CD14-positive monocyte (primary cell): ENCODE data around the gene KIF3B. TPM values are rescaled to one million over a fixed set of nuclear protein-coding genes. Genes with fewer than 3 reads are reported as not detected.
"Not testable (repeated sequence)": the region's sequence is repeated elsewhere in the genome, so short reads cannot be mapped to it uniquely, and the experiment has no call there.

ENCODE experiments used
- DNase-seq, 3 donors: peaks; one replicate each; pipeline ENCODE4 v3.0.0-alpha.2; 2011 to 2022
- H2AFZ ChIP-seq: 2 replicates; pipeline ENCODE4 v1.6.0; 2012; ENCODE audit warnings: mild to moderate bottlenecking, low read depth, low read length, inconsistent platforms; ENCODE audit not compliant: insufficient read depth, poor library complexity, severe bottlenecking
- H3K27ac ChIP-seq, 2 donors: 1 replicate in 1 of 2; 2 replicates in 1 of 2; pipeline ENCODE4 v1.5.1; 2012 to 2013; ENCODE audit warnings: low read length in 2 of 2, control low read depth in 1 of 2, inconsistent platforms in 1 of 2, low read depth in 1 of 2, mild to moderate bottlenecking in 1 of 2
- H3K27me3 ChIP-seq, 2 donors: one replicate each; pipeline versions ENCODE4 v1.6.0 to v1.6.1; 2011 to 2013; ENCODE audit warnings: low read length in 2 of 2; ENCODE audit not compliant: control insufficient read depth in 2 of 2, insufficient read depth in 2 of 2
- H3K36me3 ChIP-seq, 2 donors: replicated peaks in 1 of 2; 1 replicate in 1 of 2; 2 replicates in 1 of 2; pipeline versions ENCODE4 v1.5.1 to v1.6.1; 2012 to 2013; ENCODE audit warnings: low read length in 2 of 2, control low read depth in 1 of 2, inconsistent platforms in 1 of 2, mild to moderate bottlenecking in 1 of 2; ENCODE audit not compliant: insufficient read depth in 2 of 2, control insufficient read depth in 1 of 2
- H3K4me1 ChIP-seq, 2 donors: 1 replicate in 1 of 2; 2 replicates in 1 of 2; pipeline versions ENCODE4 v1.5.1 to v1.6.1; 2012 to 2013; ENCODE audit warnings: low read length in 2 of 2, control low read depth in 1 of 2, inconsistent platforms in 1 of 2, mild to moderate bottlenecking in 1 of 2, moderate library complexity in 1 of 2; ENCODE audit not compliant: insufficient read depth in 2 of 2, control insufficient read depth in 1 of 2
- H3K4me2 ChIP-seq: replicated peaks from 2 replicates; pipeline ENCODE3; 2012; ENCODE audit warnings: low read length, moderate library complexity, mild to moderate bottlenecking; ENCODE audit not compliant: poor library complexity, severe bottlenecking; ENCODE audit errors: extremely low read depth
- H3K4me3 ChIP-seq, 3 experiments: fragments of 200-600 bp in 1 of 3; sonication (generic) in 1 of 3; replicated peaks in 1 of 3; 1 replicate in 2 of 3; 2 replicates in 1 of 3; pipeline ENCODE4 v1.5.1; 2011 to 2013; ENCODE audit warnings: low read length in 3 of 3, mild to moderate bottlenecking in 3 of 3, control low read depth in 2 of 3, low read depth in 2 of 3, inconsistent platforms in 1 of 3, moderate library complexity in 1 of 3
- H3K79me2 ChIP-seq: 2 replicates; pipeline ENCODE4 v1.6.0; 2012; ENCODE audit warnings: mild to moderate bottlenecking, control low read depth, inconsistent platforms, low read length, moderate library complexity; ENCODE audit not compliant: insufficient read depth
- H3K9ac ChIP-seq: 2 replicates; pipeline ENCODE4 v1.6.0; 2017; ENCODE audit warnings: low read length, mild to moderate bottlenecking; ENCODE audit not compliant: insufficient read depth, poor library complexity, severe bottlenecking
- H3K9me3 ChIP-seq, 2 donors: replicated peaks in 1 of 2; 1 replicate in 1 of 2; 2 replicates in 1 of 2; pipeline versions ENCODE4 v1.5.1 to v1.6.1; 2012 to 2013; ENCODE audit warnings: low read length in 2 of 2, control low read depth in 1 of 2; ENCODE audit not compliant: control insufficient read depth in 1 of 2, insufficient read depth in 1 of 2
- H4K20me1 ChIP-seq: 2 replicates; pipeline ENCODE4 v1.6.0; 2012; ENCODE audit warnings: mild to moderate bottlenecking, low read length, control low read depth, moderate library complexity; ENCODE audit not compliant: insufficient read depth
- H3K27ac Mint-ChIP-seq, 7 donors: one replicate each; pipeline ENCODE4 v1.8.0; 2020; ENCODE audit warnings: mild to moderate bottlenecking in 7 of 7, mixed read lengths in 7 of 7, moderate library complexity in 6 of 7, inconsistent platforms in 2 of 7
- H3K27me3 Mint-ChIP-seq, 3 donors: one replicate each; pipeline ENCODE4 v1.8.0; 2021 to 2022; ENCODE audit warnings: low read depth in 3 of 3, mild to moderate bottlenecking in 3 of 3, mixed read lengths in 3 of 3, moderate library complexity in 3 of 3, inconsistent platforms in 1 of 3
- H3K36me3 Mint-ChIP-seq, 2 donors: one replicate each; pipeline ENCODE4 v1.8.0; 2020; ENCODE audit warnings: mixed read lengths in 2 of 2, inconsistent platforms in 1 of 2, mild to moderate bottlenecking in 1 of 2
- H3K4me1 Mint-ChIP-seq: one replicate; pipeline ENCODE4 v1.8.0; 2020; ENCODE audit warnings: mild to moderate bottlenecking, mixed read lengths
- H3K4me3 Mint-ChIP-seq, 2 donors: one replicate each; pipeline ENCODE4 v1.8.0; 2020; ENCODE audit warnings: mild to moderate bottlenecking in 2 of 2, mixed read lengths in 2 of 2, moderate library complexity in 1 of 2
- H3K9me3 Mint-ChIP-seq, 7 donors: one replicate each; pipeline ENCODE4 v1.8.0; 2020 to 2022; ENCODE audit warnings: mixed read lengths in 7 of 7, mild to moderate bottlenecking in 6 of 7, moderate library complexity in 6 of 7, inconsistent platforms in 2 of 7
- WGBS: methylation state at CpG from one replicate; pipeline ENCODE4 v1.1.5; 2013; ENCODE audit warnings: missing lambda C conversion rate; ENCODE audit not compliant: insufficient coverage; 5-methylcytosine and 5-hydroxymethylcytosine counted together
- intact Hi-C, 2 donors: fragments of 100-400 bp; cut with micrococcal nuclease; formaldehyde crosslinking; loops; one replicate each; pipeline versions ENCODE4 v1.15.0 to v1.15.1; 2023
- polyA plus RNA-seq, 3 donors: library from polyadenylated mRNA; depleted of rRNA in 1 of 3; unstranded in 2 of 3; stranded (reverse) in 1 of 3; fragments of 300-500 nt in 2 of 3; fragments of >200 nt in 1 of 3; fragmentation: Illumina TruSeq in 2 of 3; gene quantifications; 1 replicate in 2 of 3; 2 replicates in 1 of 3; pipeline ENCODE4 v1.2.3, GENCODE V29; 2012 to 2021
- TF ChIP-seq, protein P1 (sequence below): fragments of 200-600 bp; IDR thresholded peaks from one replicate; pipeline ENCODE4 v1.8.0; 2022; ENCODE audit warnings: antibody characterized with exemption, mild to moderate bottlenecking

Gene KIF3B
- polyA plus RNA-seq, 3 donors, result 1.5 to 7.5 (median 3.4) TPM

GRCh38 chr20:32354592-32355416, 77.4 kb downstream of the KIF3B start:
- H3K27me3 Mint-ChIP-seq, result peaks cover 0 to 6% (median 0%) of the 10 kb centered on the region in 3 donors

GRCh38 chr20:32355417-32355841, 78.0 kb downstream of the KIF3B start:
- H4K20me1 ChIP-seq, result peaks cover 17% of the 10 kb centered on the region
- peaks cover 0 to 2% (median 0%) of the 10 kb centered on the region in 7 donors for H3K9me3 Mint-ChIP-seq
- H3K36me3 Mint-ChIP-seq, result no peaks in the 10 kb centered on the region
- 100% methylated on average over 4 of the region's 6 CpGs for WGBS
- no peak overlapping the region for H3K4me2 ChIP-seq
- no peak overlapping the region for H3K4me3 Mint-ChIP-seq
- H3K27ac Mint-ChIP-seq, result no peak overlapping the region
- peaks cover 28% of the 10 kb centered on the region for H3K4me1 Mint-ChIP-seq
- no peak overlapping the region for H3K9ac ChIP-seq
- H3K4me1 ChIP-seq, result peaks cover 30 to 35% of the 10 kb centered on the region in 2 donors
- peaks cover 0 to 2% (median 0%) of the 10 kb centered on the region in 3 donors for H3K27me3 Mint-ChIP-seq
- H3K27me3 ChIP-seq, result no peaks in the 10 kb centered on the region
- no peak overlapping the region for H3K4me3 ChIP-seq
- peaks cover 22% of the 10 kb centered on the region for H3K79me2 ChIP-seq
- intact Hi-C loops, result loop anchor here in 1 of 2 donors (5.0 kb wide), 1 partner anchor 243 kb away; no protein-coding TSS in a partner anchor
- no peak overlapping the region for H3K27ac ChIP-seq
- no peak overlapping the region for H2AFZ ChIP-seq
- DNase-seq, result no peak
- TF ChIP-seq, protein P1, sequence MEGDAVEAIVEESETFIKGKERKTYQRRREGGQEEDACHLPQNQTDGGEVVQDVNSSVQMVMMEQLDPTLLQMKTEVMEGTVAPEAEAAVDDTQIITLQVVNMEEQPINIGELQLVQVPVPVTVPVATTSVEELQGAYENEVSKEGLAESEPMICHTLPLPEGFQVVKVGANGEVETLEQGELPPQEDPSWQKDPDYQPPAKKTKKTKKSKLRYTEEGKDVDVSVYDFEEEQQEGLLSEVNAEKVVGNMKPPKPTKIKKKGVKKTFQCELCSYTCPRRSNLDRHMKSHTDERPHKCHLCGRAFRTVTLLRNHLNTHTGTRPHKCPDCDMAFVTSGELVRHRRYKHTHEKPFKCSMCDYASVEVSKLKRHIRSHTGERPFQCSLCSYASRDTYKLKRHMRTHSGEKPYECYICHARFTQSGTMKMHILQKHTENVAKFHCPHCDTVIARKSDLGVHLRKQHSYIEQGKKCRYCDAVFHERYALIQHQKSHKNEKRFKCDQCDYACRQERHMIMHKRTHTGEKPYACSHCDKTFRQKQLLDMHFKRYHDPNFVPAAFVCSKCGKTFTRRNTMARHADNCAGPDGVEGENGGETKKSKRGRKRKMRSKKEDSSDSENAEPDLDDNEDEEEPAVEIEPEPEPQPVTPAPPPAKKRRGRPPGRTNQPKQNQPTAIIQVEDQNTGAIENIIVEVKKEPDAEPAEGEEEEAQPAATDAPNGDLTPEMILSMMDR, result no peak
- no peaks in the 10 kb centered on the region for H3K36me3 ChIP-seq
- no peaks in the 10 kb centered on the region for H3K9me3 ChIP-seq

More at GRCh38 chr20:32354592-32355416, 77.4 kb downstream of the KIF3B start:
- WGBS, result 67% methylated on average over 1 of the region's 2 CpGs
- intact Hi-C loops, result loop anchor here in 1 of 2 donors (5.0 kb wide), 1 partner anchor 243 kb away; no protein-coding TSS in a partner anchor
- H3K4me1 Mint-ChIP-seq, result peaks cover 24% of the 10 kb centered on the region
- H3K9me3 Mint-ChIP-seq, result peaks cover 0 to 2% (median 0%) of the 10 kb centered on the region in 7 donors
- Histone ChIP-seq H3K27me3 (no peaks in the 10 kb centered on the region), H4K20me1 (peaks cover 10% of the 10 kb centered on the region), H3K27ac (no peak overlapping the region), H3K9me3 (no peaks in the 10 kb centered on the region), H3K36me3 (no peaks in the 10 kb centered on the region), H3K9ac (no peak overlapping the region), H3K4me1 (peaks cover 24 to 31% of the 10 kb centered on the region in 2 donors), H3K4me3 (no peak overlapping the region), H3K79me2 (peaks cover 16% of the 10 kb centered on the region), H3K4me2 (no peak overlapping the region), H2AFZ (no peak overlapping the region)
- no peaks in the 10 kb centered on the region for H3K36me3 Mint-ChIP-seq
- TF ChIP-seq, protein P1, result no peak
- no peak for DNase-seq
- no peak overlapping the region for H3K4me3 Mint-ChIP-seq
- H3K27ac Mint-ChIP-seq, result peak overlapping the region in 1 of 7 donors; percentile 62

DNA sequence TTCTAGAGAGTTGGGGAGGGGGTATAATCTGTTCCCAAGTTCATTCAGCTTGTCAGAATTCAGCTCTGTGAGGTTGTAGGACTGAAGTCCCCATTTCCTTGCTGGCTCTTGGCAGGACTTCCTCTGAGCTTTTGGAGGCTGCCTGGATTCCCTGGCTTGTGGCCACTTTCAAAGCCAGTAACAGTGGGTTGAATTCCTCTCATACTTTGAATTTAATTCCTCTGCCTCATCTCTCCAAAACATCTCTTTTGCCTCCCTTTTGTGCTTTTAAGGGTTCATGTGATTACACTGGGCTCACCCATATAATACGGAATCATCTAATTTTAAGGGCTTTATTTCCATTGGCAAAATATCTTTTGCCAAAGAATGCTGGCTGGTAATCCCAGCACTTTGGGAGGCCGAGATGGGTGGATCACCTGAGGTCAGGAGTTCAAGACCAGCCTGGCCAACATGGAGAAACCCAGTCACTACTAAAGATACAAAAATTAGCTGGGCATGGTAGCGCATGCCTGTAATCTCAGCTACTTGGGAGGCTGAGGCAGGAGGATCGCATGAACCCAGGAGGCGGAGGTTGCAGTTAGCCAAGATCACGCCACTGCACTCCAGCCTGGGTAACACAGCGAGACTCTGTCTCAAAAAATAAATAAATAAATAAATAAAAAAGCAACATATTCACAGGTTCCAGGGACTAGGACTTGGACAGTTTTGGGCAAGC, 78.6 kb downstream of the KIF3B start:
- DNase-seq, H3K36me3 ChIP-seq, H3K9me3 ChIP-seq, H3K27me3 Mint-ChIP-seq, H3K9me3 Mint-ChIP-seq, H3K27me3 ChIP-seq, H3K4me3 ChIP-seq, H3K36me3 Mint-ChIP-seq, H2AFZ ChIP-seq, H3K4me3 Mint-ChIP-seq, H3K9ac ChIP-seq: not testable (repeated sequence)
- Histone ChIP-seq H3K79me2 (peaks cover 28% of the 10 kb centered on the region), H4K20me1 (peaks cover 23% of the 10 kb centered on the region), H3K4me1 (peaks cover 31 to 41% of the 10 kb centered on the region in 2 donors), H3K27ac (peak overlapping the region in 1 of 2 donors; percentile 91), H3K4me2 (peak overlapping the region; percentile 96)
- 100% methylated on average over 1 of the region's 7 CpGs for WGBS
- Mint-ChIP-seq H3K27ac (peak overlapping the region in 5 of 7 donors; percentile 60 to 99 (median 83)), H3K4me1 (peaks cover 30% of the 10 kb centered on the region)
- intact Hi-C loops, result loop anchor here in 1 of 2 donors (5.0 kb wide), 1 partner anchor 244 kb away; no protein-coding TSS in a partner anchor
